ENCODE results near the gene MESP2. TPM values are rescaled to one million over a fixed set of nuclear protein-coding genes. Genes with fewer than 3 reads are reported as not detected.
A peak's percentile ranks its signal among the peaks of the same experiment; 100 is the strongest.

MESP2 gene
- total and polyA plus RNA-seq, 2 experiments from 2014 or later = not detected

DNA sequence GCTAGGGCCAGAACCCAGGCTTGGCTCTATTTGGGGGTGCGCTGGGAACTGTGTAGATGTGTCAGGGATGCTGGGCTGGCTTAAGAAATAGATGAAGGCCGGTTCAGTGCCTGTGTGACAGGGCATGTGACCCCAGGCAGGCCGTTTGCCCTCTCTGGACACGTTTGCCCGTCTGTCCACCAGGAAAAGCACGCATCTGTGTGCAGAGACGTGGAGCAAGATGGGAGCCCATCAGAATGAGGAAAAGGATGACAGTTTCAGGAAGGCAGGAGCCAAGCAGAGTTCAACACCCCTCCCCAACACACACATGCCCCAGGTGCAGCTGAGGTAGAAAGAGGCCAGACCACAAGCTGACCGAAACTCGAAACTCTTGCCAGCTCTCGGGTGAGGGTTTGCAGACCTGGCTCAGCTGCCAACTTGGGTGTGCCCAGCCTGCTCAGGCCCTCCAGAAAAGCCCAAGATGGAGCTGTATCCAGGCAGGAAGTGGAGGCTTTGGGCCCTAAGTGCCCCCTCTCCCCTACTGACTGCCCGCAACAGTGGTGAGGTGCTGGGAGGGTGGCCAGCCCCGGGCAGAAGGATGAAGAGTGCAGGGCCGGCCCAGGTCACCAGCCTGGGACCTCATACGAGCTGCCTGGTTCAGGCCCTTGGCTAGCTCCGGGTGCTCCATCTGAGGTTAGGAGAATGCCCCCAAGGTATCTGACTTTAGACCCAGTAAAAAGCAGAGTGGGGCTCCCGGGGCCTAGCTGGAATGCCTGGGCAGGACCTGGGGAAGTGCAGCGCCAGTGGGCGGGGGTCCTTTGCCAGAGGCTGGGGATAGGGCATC is 14.9 kb upstream of the MESP2 start:
- Histone ChIP-seq H2AFZ (0 out of 2 replicates have a peak overlapping the region, but pooled peaks have one; percentile 13), H3K36me3 (ENCODE audit: low read depth) (no peaks in the 10 kb centered on the region), H3K27me3 (replicated peaks; ENCODE audit: insufficient read depth) (no peaks in the 10 kb centered on the region), H3K9me3 (ENCODE audit: low read depth) (no peaks in the 10 kb centered on the region), H3K79me2 (ENCODE audit: insufficient read depth) (no peaks in the 10 kb centered on the region), H3K9me2 (ENCODE audit: insufficient read depth) (no peaks in the 10 kb centered on the region), H3K9ac (no peak overlapping the region), H4K20me1 (ENCODE audit: insufficient read depth) (no peaks in the 10 kb centered on the region), H3K4me3 (no peak overlapping the region), H3K4me2 (ENCODE audit: unreplicated experiment) (no peak overlapping the region), H3F3A (ENCODE audit: insufficient read depth) (no peaks in the 10 kb centered on the region), H3K4me1 (ENCODE audit: insufficient read depth) (no peaks in the 10 kb centered on the region), H3K27ac (no peak overlapping the region)
- WGBS, 2 experiments (ENCODE audit: low coverage in 1 of 2, low lambda C conversion rate in 2 of 2, missing lambda C conversion rate in 2 of 2) = 59 to 61% methylated on average over 18 of the region's 18 CpGs
- no peak for DNase-seq
- TF ChIP-seq EZH2phosphoT487 (IDR thresholded peaks at IDR 0.05; ENCODE audit: insufficient read depth, low read depth) (no peak), EZH2 (IDR thresholded peaks at IDR 0.05; ENCODE audit: insufficient read depth, poor library complexity, severe bottlenecking) (no peak)
- in situ Hi-C loops (cut with MboI) = loop anchor here (25.0 kb wide), 1 partner anchor 301 kb away; no protein-coding TSS in a partner anchor

GRCh38 chr15:89761929-89762328 is 14.2 kb upstream of the MESP2 start:
- WGBS, 2 experiments (ENCODE audit: low coverage in 1 of 2, low lambda C conversion rate in 2 of 2, missing lambda C conversion rate in 2 of 2) = 77 to 81% methylated on average over 5 of the region's 5 CpGs
- no peaks in the 10 kb centered on the region for H3K9me3 ChIP-seq (ENCODE audit: low read depth)
- no peaks in the 10 kb centered on the region for H3K9me2 ChIP-seq (ENCODE audit: insufficient read depth)
- no peak overlapping the region for H2AFZ ChIP-seq
- no peak overlapping the region for H3K9ac ChIP-seq
- H3K4me3 ChIP-seq = no peak overlapping the region
- no peaks in the 10 kb centered on the region for H3K4me1 ChIP-seq (ENCODE audit: insufficient read depth)
- no peaks in the 10 kb centered on the region for H3K27me3 ChIP-seq (replicated peaks; ENCODE audit: insufficient read depth)
- DNase-seq = no peak
- no peaks in the 10 kb centered on the region for H3K36me3 ChIP-seq (ENCODE audit: low read depth)
- H3F3A ChIP-seq (ENCODE audit: insufficient read depth) = no peaks in the 10 kb centered on the region
- H3K4me2 ChIP-seq (ENCODE audit: unreplicated experiment) = no peak overlapping the region
- no peaks in the 10 kb centered on the region for H3K79me2 ChIP-seq (ENCODE audit: insufficient read depth)
- in situ Hi-C loops (cut with MboI) = loop anchor here (25.0 kb wide), 1 partner anchor 300 kb away; no protein-coding TSS in a partner anchor
- no peaks in the 10 kb centered on the region for H4K20me1 ChIP-seq (ENCODE audit: insufficient read depth)
- TF ChIP-seq EZH2phosphoT487 (IDR thresholded peaks at IDR 0.05; ENCODE audit: insufficient read depth, low read depth) (no peak), EZH2 (IDR thresholded peaks at IDR 0.05; ENCODE audit: insufficient read depth, poor library complexity, severe bottlenecking) (no peak)
- H3K27ac ChIP-seq = no peak overlapping the region

DNA sequence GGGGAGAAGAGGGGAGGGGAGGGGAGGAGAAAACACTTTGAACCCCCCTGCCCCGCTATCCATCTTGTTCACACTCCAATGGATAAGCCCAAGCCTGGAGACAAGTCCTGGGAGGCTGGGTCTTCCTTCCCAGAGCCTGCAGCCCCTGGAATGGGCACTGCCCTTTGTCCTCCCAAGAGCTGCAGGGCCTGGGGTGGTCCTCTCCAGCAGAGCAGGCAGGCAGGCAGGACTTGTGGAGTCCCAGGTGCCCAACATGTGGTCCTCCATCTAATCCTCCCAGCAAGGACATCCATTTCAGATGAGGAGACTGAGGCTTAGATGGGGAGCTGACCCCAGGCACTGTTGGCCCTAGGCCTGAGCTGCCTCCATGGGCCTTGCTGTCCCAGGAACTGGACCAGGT is 10.4 kb upstream of the MESP2 start:
- in situ Hi-C loops (cut with MboI) = loop anchor here (25.0 kb wide), 1 partner anchor 297 kb away; no protein-coding TSS in a partner anchor
- Histone ChIP-seq H3K27ac (no peak overlapping the region), H3K27me3 (replicated peaks; ENCODE audit: insufficient read depth) (no peaks in the 10 kb centered on the region), H4K20me1 (ENCODE audit: insufficient read depth) (no peaks in the 10 kb centered on the region), H3K79me2 (ENCODE audit: insufficient read depth) (no peaks in the 10 kb centered on the region), H3K4me1 (ENCODE audit: insufficient read depth) (peaks cover 11% of the 10 kb centered on the region), H3F3A (ENCODE audit: insufficient read depth) (peaks cover 6% of the 10 kb centered on the region; the same call in 1 of the 2 replicates), H3K4me2 (ENCODE audit: unreplicated experiment) (no peak overlapping the region), H3K4me3 (no peak overlapping the region), H3K9me3 (ENCODE audit: low read depth) (no peaks in the 10 kb centered on the region), H3K36me3 (ENCODE audit: low read depth) (no peaks in the 10 kb centered on the region), H3K9ac (no peak overlapping the region), H3K9me2 (ENCODE audit: insufficient read depth) (no peaks in the 10 kb centered on the region), H2AFZ (no peak overlapping the region)
- WGBS, 2 experiments (ENCODE audit: low coverage in 1 of 2, low lambda C conversion rate in 2 of 2, missing lambda C conversion rate in 2 of 2) = 7% methylated on average over 1 of the region's 1 CpG; no CpG with 5 or more reads in 1 of the 2 experiments
- no peak for DNase-seq
- TF ChIP-seq EZH2phosphoT487 (IDR thresholded peaks at IDR 0.05; ENCODE audit: insufficient read depth, low read depth) = no peak
- no peak for TF ChIP-seq EZH2 (IDR thresholded peaks at IDR 0.05; ENCODE audit: insufficient read depth, poor library complexity, severe bottlenecking)

- H3K4me2 ChIP-seq (ENCODE audit: unreplicated experiment) = no peak overlapping the region
- TF ChIP-seq EZH2 (IDR thresholded peaks at IDR 0.05; ENCODE audit: insufficient read depth, poor library complexity, severe bottlenecking) (no peak), EZH2phosphoT487 (IDR thresholded peaks at IDR 0.05; ENCODE audit: insufficient read depth, low read depth) (no peak)
- H4K20me1 ChIP-seq (ENCODE audit: insufficient read depth) = no peaks in the 10 kb centered on the region
- H3K36me3 ChIP-seq (ENCODE audit: low read depth) = no peaks in the 10 kb centered on the region
- in situ Hi-C loops (cut with MboI) = loop anchor here (25.0 kb wide), 1 partner anchor 296 kb away; no protein-coding TSS in a partner anchor
- no peak overlapping the region for H3K27ac ChIP-seq
- H3K79me2 ChIP-seq (ENCODE audit: insufficient read depth) = no peaks in the 10 kb centered on the region
- peaks cover 10% of the 10 kb centered on the region; the same call in 1 of the 2 replicates for H3F3A ChIP-seq (ENCODE audit: insufficient read depth)
- no peak for DNase-seq
- H2AFZ ChIP-seq = no peak overlapping the region
- no peak overlapping the region for H3K4me3 ChIP-seq
- no peak overlapping the region for H3K9ac ChIP-seq
- H3K4me1 ChIP-seq (ENCODE audit: insufficient read depth) = peaks cover 14% of the 10 kb centered on the region
- no peaks in the 10 kb centered on the region for H3K27me3 ChIP-seq (replicated peaks; ENCODE audit: insufficient read depth)
- H3K9me3 ChIP-seq (ENCODE audit: low read depth) = no peaks in the 10 kb centered on the region
- 83% methylated on average over 15 to 16 of the region's 16 CpGs for WGBS, 2 experiments (ENCODE audit: low coverage in 1 of 2, low lambda C conversion rate in 2 of 2, missing lambda C conversion rate in 2 of 2)
- H3K9me2 ChIP-seq (ENCODE audit: insufficient read depth) = no peaks in the 10 kb centered on the region
Observed at GRCh38 chr15:89766357-89767311, 9.5 kb upstream of the MESP2 start.

All from GM23248 (cell line).